ENCODE data around the gene ARAP3. TPM values are rescaled to one million over a fixed set of nuclear protein-coding genes. Genes with fewer than 3 reads are reported as not detected.

The ARAP3 gene
- total RNA-seq, 4 donors from 2014 or later, result 5.4 to 11.7 (median 8.3) TPM

DNA sequence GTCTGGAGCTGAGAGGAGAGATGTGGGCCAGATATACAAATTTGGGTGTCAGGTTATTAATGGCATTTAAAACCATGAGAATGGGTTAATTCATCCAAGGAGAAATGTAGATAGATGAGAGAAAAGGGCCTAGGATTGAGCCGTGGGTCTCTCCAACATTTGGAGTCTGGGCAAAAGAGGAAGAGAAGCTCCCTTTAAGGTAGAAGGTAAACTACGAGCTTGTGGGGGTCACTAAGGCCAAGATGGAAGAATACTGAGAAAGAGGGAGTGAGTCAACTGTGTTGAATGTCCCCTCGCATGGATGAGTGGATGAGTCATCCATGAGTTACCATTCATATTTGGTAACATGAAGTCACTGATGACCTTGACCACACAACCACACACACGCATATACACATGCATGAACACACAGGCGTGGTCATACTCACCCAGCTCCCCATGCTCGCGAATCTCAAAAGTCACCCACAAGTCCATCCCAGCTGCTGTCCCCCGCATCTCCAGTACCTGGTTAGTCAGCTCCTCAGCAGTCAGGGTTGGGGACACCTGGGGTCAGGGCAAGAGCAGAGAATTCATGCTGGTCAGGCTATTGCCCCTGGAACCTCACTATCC is 24.0 kb downstream of the ARAP3 start:
- no peak for DNase-seq
- Histone ChIP-seq H3K36me3 (no peaks in the 10 kb centered on the region), H3K9me3 (no peaks in the 10 kb centered on the region), H3K27me3 (no peaks in the 10 kb centered on the region), H3K4me1 (no peaks in the 10 kb centered on the region), H3K27ac (no peak overlapping the region), H3K4me3 (replicated peaks in 1 of 3) (no peak overlapping the region)
- 85 to 88% methylated on average over 8 of the region's 8 CpGs for WGBS, 2 donors
- TF ChIP-seq POLR2A (IDR thresholded peaks at IDR 0.05), result no peak
- TF ChIP-seq, protein P1, sequence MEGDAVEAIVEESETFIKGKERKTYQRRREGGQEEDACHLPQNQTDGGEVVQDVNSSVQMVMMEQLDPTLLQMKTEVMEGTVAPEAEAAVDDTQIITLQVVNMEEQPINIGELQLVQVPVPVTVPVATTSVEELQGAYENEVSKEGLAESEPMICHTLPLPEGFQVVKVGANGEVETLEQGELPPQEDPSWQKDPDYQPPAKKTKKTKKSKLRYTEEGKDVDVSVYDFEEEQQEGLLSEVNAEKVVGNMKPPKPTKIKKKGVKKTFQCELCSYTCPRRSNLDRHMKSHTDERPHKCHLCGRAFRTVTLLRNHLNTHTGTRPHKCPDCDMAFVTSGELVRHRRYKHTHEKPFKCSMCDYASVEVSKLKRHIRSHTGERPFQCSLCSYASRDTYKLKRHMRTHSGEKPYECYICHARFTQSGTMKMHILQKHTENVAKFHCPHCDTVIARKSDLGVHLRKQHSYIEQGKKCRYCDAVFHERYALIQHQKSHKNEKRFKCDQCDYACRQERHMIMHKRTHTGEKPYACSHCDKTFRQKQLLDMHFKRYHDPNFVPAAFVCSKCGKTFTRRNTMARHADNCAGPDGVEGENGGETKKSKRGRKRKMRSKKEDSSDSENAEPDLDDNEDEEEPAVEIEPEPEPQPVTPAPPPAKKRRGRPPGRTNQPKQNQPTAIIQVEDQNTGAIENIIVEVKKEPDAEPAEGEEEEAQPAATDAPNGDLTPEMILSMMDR (IDR thresholded peaks at IDR 0.05), result no peak
- intact Hi-C loops (cut with DNase I), result no loop called here

DNA sequence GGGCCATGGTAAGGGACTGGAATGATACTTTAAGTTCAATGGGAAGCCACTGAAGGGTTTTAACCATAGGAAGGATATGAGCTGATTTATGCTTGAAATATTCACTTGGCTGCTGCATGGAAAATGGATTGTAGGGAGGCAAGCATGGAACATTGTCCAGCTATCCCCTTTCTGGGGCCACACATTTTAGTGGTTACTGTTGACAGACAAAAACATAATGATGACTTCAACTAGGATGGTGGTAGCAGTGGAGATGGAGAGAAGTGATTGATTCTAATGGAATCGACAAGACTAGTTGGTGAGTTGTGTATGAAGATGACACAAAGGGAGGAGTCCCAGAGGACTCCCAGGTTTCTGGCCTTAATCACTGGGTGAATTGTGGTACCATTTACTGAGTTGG is 24.6 kb downstream of the ARAP3 start:
- 97 to 100% methylated on average over 1 of the region's 1 CpG for WGBS, 2 donors
- H3K27me3 ChIP-seq, result no peaks in the 10 kb centered on the region
- no peak for DNase-seq
- H3K36me3 ChIP-seq, result no peaks in the 10 kb centered on the region
- TF ChIP-seq POLR2A (IDR thresholded peaks at IDR 0.05), result no peak
- TF ChIP-seq, protein P1 (IDR thresholded peaks at IDR 0.05), result no peak
- intact Hi-C loops (cut with DNase I), result no loop called here
- no peak overlapping the region for H3K4me3 ChIP-seq (replicated peaks in 1 of 3)
- no peaks in the 10 kb centered on the region for H3K4me1 ChIP-seq
- H3K9me3 ChIP-seq, result no peaks in the 10 kb centered on the region
- H3K27ac ChIP-seq, result no peak overlapping the region

GRCh38 chr5:141656396-141656795 is 25.6 kb downstream of the ARAP3 start:
- no peaks in the 10 kb centered on the region for H3K36me3 ChIP-seq
- TF ChIP-seq POLR2A (IDR thresholded peaks at IDR 0.05), result no peak
- TF ChIP-seq, protein P1 (IDR thresholded peaks at IDR 0.05), result no peak
- intact Hi-C loops (cut with DNase I), result no loop called here

GRCh38 chr5:141655020-141655419 is 27.0 kb downstream of the ARAP3 start:
- TF ChIP-seq, protein P1 (IDR thresholded peaks at IDR 0.05), result no peak
- TF ChIP-seq POLR2A (IDR thresholded peaks at IDR 0.05), result no peak
- H3K4me3 ChIP-seq (replicated peaks in 1 of 3), result no peak overlapping the region
- H3K27me3 ChIP-seq, result no peaks in the 10 kb centered on the region
- H3K36me3 ChIP-seq, result no peaks in the 10 kb centered on the region
- DNase-seq, result no peak
- H3K4me1 ChIP-seq, result peaks cover 5 to 11% of the 10 kb centered on the region in 2 donors
- intact Hi-C loops (cut with DNase I), result no loop called here
- no peak overlapping the region for H3K27ac ChIP-seq
- 80 to 89% methylated on average over 7 of the region's 7 CpGs for WGBS, 2 donors
- no peaks in the 10 kb centered on the region for H3K9me3 ChIP-seq

More at GRCh38 chr5:141656396-141656795, 25.6 kb downstream of the ARAP3 start:
- H3K9me3 ChIP-seq, result no peaks in the 10 kb centered on the region
- peaks cover 0 to 3% of the 10 kb centered on the region in 2 donors for H3K4me1 ChIP-seq
- H3K4me3 ChIP-seq (replicated peaks in 1 of 3), result no peak overlapping the region
- no peaks in the 10 kb centered on the region for H3K27me3 ChIP-seq
- DNase-seq, result no peak
- no peak overlapping the region for H3K27ac ChIP-seq
- 86 to 93% methylated on average over 9 of the region's 9 CpGs for WGBS, 2 donors

GRCh38 chr5:141654298-141654697 is 27.7 kb downstream of the ARAP3 start:
- H3K27ac ChIP-seq, result no peak overlapping the region
- TF ChIP-seq POLR2A (IDR thresholded peaks at IDR 0.05), result no peak
- TF ChIP-seq, protein P1 (IDR thresholded peaks at IDR 0.05), result no peak
- peaks cover 5 to 11% of the 10 kb centered on the region in 2 donors for H3K4me1 ChIP-seq
- no peak overlapping the region for H3K4me3 ChIP-seq (replicated peaks in 1 of 3)
- H3K9me3 ChIP-seq, result no peaks in the 10 kb centered on the region
- H3K36me3 ChIP-seq, result no peaks in the 10 kb centered on the region
- no peaks in the 10 kb centered on the region for H3K27me3 ChIP-seq
- 68 to 72% methylated on average over 2 of the region's 2 CpGs for WGBS, 2 donors
- intact Hi-C loops (cut with DNase I), result no loop called here
- no peak for DNase-seq
